Vagina (tissue), 2 donors: ENCODE results near the gene GFRA1.

Experiments
- CTCF ChIP-seq, 3 experiments: fragments of 450-650 bp in 2 of 3; fragments of 200-600 bp in 1 of 3; sonication (generic) in 1 of 3; IDR thresholded peaks; one replicate each; pipeline ENCODE4 v1.5.1; 2017 to 2019; ENCODE audit warnings: antibody characterized with exemption in 3 of 3, mild to moderate bottlenecking in 2 of 3, moderate library complexity in 2 of 3
- POLR2A ChIP-seq, 2 donors: fragments of 450-650 bp; IDR thresholded peaks; one replicate each; pipeline ENCODE4 v1.6.1; 2017; ENCODE audit warnings: antibody characterized with exemption in 2 of 2, mild to moderate bottlenecking in 2 of 2, moderate library complexity in 2 of 2

- TF ChIP-seq POLR2A (IDR thresholded peaks at IDR 0.05), result no peak
- TF ChIP-seq CTCF (IDR thresholded peaks at IDR 0.05), result no peak
Measured at GRCh38 chr10:116276981-116277380, 4.0 kb upstream of the GFRA1 start.
